Ishikawa (cell line): ENCODE data around the gene ITGA6.

ENCODE experiments used
- CEBPB ChIP-seq: IDR thresholded peaks from 2 replicates; pipeline ENCODE4 v1.6.1; 2012
- CREB1 ChIP-seq: IDR thresholded peaks from 2 replicates; pipeline ENCODE4 v1.6.1; 2012; ENCODE audit warnings: low read depth
- EGR1 ChIP-seq: IDR thresholded peaks from 2 replicates; pipeline ENCODE4 v1.6.1; 2012
- EP300 ChIP-seq: IDR thresholded peaks from 2 replicates; pipeline ENCODE4 v1.6.1; 2012; ENCODE audit warnings: borderline replicate concordance
- FOXM1 ChIP-seq: IDR thresholded peaks from 2 replicates; pipeline ENCODE4 v1.6.1; 2012; ENCODE audit warnings: low read depth, borderline replicate concordance
- NFIC ChIP-seq: IDR thresholded peaks from 2 replicates; pipeline ENCODE4 v1.6.1; 2012
- RAD21 ChIP-seq: IDR thresholded peaks from 2 replicates; pipeline ENCODE4 v1.6.1; 2012; ENCODE audit warnings: low read depth
- REST ChIP-seq: IDR thresholded peaks from 2 replicates; pipeline ENCODE4 v1.6.1; 2012; ENCODE audit warnings: low read depth, mild to moderate bottlenecking
- TAF1 ChIP-seq: IDR thresholded peaks from 2 replicates; pipeline ENCODE4 v1.6.1; 2012; ENCODE audit warnings: low read depth, mild to moderate bottlenecking
- TCF12 ChIP-seq: IDR thresholded peaks from 2 replicates; pipeline ENCODE4 v1.6.1; 2012; ENCODE audit warnings: low read depth
- TEAD4 ChIP-seq: IDR thresholded peaks from 2 replicates; pipeline ENCODE4 v1.6.1; 2012
- USF1 ChIP-seq: IDR thresholded peaks from 2 replicates; pipeline ENCODE4 v1.6.1; 2012
- YY1 ChIP-seq: IDR thresholded peaks from 2 replicates; pipeline ENCODE4 v1.6.1; 2012; ENCODE audit warnings: low read depth
- ZBTB7A ChIP-seq: IDR thresholded peaks from 2 replicates; pipeline ENCODE4 v1.6.1; 2012; ENCODE audit warnings: low read depth
- TF ChIP-seq, protein P1 (sequence below): IDR thresholded peaks from 2 replicates; pipeline ENCODE4 v1.6.1; 2012

ITGA6 gene

GRCh38 chr2:172431463-172431862 is 4.1 kb downstream of the ITGA6 start:
- TF ChIP-seq RAD21 (no peak), CREB1 (no peak), NFIC (no peak), FOXM1 (no peak), USF1 (no peak), YY1 (no peak), CEBPB (no peak), EP300 (no peak), TEAD4 (no peak)
- TF ChIP-seq, protein P1, sequence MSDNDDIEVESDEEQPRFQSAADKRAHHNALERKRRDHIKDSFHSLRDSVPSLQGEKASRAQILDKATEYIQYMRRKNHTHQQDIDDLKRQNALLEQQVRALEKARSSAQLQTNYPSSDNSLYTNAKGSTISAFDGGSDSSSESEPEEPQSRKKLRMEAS = no peak

DNA sequence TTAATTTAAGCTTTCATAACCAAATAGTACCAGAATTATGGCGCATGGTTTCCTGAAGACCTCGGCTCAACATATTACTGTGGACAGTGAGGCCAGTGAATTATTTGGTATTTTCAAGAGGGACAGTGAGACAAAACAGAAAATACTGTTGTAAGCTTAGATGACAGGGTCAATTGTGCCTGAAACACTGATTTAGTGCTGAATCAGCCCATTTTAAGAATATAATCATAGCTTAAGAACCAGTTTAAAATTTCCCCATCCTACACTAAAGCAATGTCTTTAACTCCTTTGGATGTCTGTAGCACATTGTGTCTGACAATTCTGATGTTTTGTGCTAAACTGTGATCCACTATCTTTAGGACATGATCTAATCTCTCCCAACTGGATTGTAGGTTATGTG is 4.6 kb downstream of the ITGA6 start:
- TF ChIP-seq TEAD4 (no peak), TAF1 (no peak), USF1 (no peak), TCF12 (no peak), CREB1 (no peak), RAD21 (no peak), ZBTB7A (no peak), EP300 (no peak), YY1 (no peak), EGR1 (no peak), NFIC (no peak), FOXM1 (no peak), REST (no peak), CEBPB (no peak)
- TF ChIP-seq, protein P1 = no peak

- TF ChIP-seq EP300 = no peak
- TF ChIP-seq YY1 = no peak
- TF ChIP-seq NFIC = no peak
- TF ChIP-seq FOXM1 = no peak
- no peak for TF ChIP-seq TCF12
- TF ChIP-seq CREB1 = no peak
- TF ChIP-seq ZBTB7A = no peak
- no peak for TF ChIP-seq TEAD4
- no peak for TF ChIP-seq USF1
- TF ChIP-seq CEBPB = no peak
- TF ChIP-seq, protein P1 = no peak
- no peak for TF ChIP-seq RAD21
- no peak for TF ChIP-seq REST
- TF ChIP-seq TAF1 = no peak
- no peak for TF ChIP-seq EGR1
These were observed 5.8 kb downstream of the ITGA6 start for GRCh38 chr2:172433144-172433543.

DNA sequence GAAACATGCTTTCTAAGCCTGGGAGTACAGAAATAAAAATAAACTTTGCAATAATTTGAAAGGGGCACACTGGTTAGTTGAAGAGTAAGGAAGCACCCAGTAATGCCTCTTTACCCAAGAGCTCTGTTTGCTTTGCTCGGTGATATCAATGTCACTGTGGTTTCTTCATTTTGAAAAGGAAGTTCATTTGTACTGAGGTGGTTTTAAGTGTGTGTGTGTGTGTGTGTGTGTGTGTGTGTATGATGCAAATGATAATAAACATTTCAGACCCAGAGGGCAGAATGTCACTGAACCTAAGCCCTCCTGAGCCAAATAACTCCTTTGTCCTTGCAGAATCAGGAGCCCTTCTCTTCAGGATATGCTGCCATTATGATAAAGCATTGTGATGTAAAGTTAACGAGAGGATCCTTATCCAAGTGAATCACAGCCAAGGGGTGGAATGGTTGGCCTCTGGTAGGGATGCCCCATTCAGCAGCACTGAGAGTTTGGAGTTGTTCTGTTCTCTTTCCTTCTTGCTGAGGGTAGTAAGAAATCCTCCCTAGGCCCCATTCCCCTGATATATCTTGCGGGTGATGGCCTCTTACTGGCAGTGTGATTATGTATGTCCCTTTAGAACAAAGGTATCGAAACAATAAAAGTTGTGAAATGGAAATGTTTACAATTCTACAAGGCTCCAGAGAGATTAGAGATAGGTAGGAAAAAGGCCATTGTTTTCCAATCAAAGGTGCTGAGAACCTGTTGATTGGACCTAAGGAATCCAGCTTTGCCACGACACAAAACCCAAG is 7.6 kb downstream of the ITGA6 start:
- TF ChIP-seq ZBTB7A (no peak), NFIC (no peak), USF1 (no peak), TAF1 (no peak), TCF12 (no peak), FOXM1 (no peak), EGR1 (no peak), YY1 (no peak), RAD21 (no peak), CREB1 (no peak)
- TF ChIP-seq, protein P1 = no peak
